ENCODE measurements around the gene TSHZ1. TPM values are rescaled to one million over a fixed set of nuclear protein-coding genes. Genes with fewer than 3 reads are reported as not detected.

The TSHZ1 gene
- total and polyA plus RNA-seq, 4 donors, result 6.2 to 19.9 (median 11.2) TPM

- DNase-seq, result no peak
- WGBS, 2 donors, result 90 to 91% methylated on average over 20 of the region's 20 CpGs
- no peaks in the 10 kb centered on the region for H3K9me3 ChIP-seq (ENCODE audit: control insufficient read depth in 4 of 4, insufficient read depth in 3 of 4, low read length in 3 of 4)
Measured at GRCh38 chr18:75248426-75249174, 38.0 kb downstream of the TSHZ1 start.

GRCh38 chr18:75249175-75249518 lies 38.5 kb downstream of the TSHZ1 start:
- 93 to 96% methylated on average over 8 to 9 of the region's 9 CpGs for WGBS, 2 donors
- H3K9me3 ChIP-seq (ENCODE audit: control insufficient read depth in 4 of 4, insufficient read depth in 3 of 4, low read length in 3 of 4), result no peaks in the 10 kb centered on the region
- no peaks in the 10 kb centered on the region for H3K27me3 ChIP-seq (ENCODE audit: control insufficient read depth in 3 of 3, insufficient read depth in 3 of 3, low read length in 2 of 3)
- H3K27ac ChIP-seq (ENCODE audit: low read depth in 1 of 2, low read length in 1 of 2), result peak overlapping the region in 1 of 2 donors; percentile 77
- no peak for TF ChIP-seq CTCF (IDR thresholded peaks at IDR 0.05; ENCODE audit: control extremely low read depth, extremely low read depth)
- H3K9ac ChIP-seq (ENCODE audit: insufficient read depth in 1 of 2, low read length in 2 of 2), result no peak overlapping the region
- H3K4me3 ChIP-seq, result no peak overlapping the region
- no peaks in the 10 kb centered on the region for H3K36me3 ChIP-seq (ENCODE audit: control insufficient read depth in 4 of 4, insufficient read depth in 4 of 4, low read length in 4 of 4)
- ATAC-seq (ENCODE audit: insufficient read depth, low FRiP score), result no peak
- no peak for DNase-seq
- H3K4me1 ChIP-seq (ENCODE audit: control insufficient read depth in 5 of 5, insufficient read depth in 5 of 5, low read length in 5 of 5), result peaks cover 7 to 68% (median 17%) of the 10 kb centered on the region in 5 donors

More at GRCh38 chr18:75248426-75249174, 38.0 kb downstream of the TSHZ1 start:
- Histone ChIP-seq H3K36me3 (ENCODE audit: control insufficient read depth in 4 of 4, insufficient read depth in 4 of 4, low read length in 4 of 4) (no peaks in the 10 kb centered on the region), H3K27ac (ENCODE audit: low read depth in 1 of 2, low read length in 1 of 2) (peak overlapping the region; percentile 76 to 77), H3K4me1 (ENCODE audit: control insufficient read depth in 5 of 5, insufficient read depth in 5 of 5, low read length in 5 of 5) (peaks cover 7 to 66% (median 17%) of the 10 kb centered on the region in 5 donors), H3K9ac (ENCODE audit: insufficient read depth in 1 of 2, low read length in 2 of 2) (peak overlapping the region in 1 of 2 donors; percentile 95), H3K4me3 (no peak overlapping the region), H3K27me3 (ENCODE audit: control insufficient read depth in 3 of 3, insufficient read depth in 3 of 3, low read length in 2 of 3) (no peaks in the 10 kb centered on the region)
- TF ChIP-seq CTCF (IDR thresholded peaks at IDR 0.05; ENCODE audit: control extremely low read depth, extremely low read depth), result no peak
- ATAC-seq (ENCODE audit: insufficient read depth, low FRiP score), result no peak

GRCh38 chr18:75249672-75250470 lies 39.3 kb downstream of the TSHZ1 start:
- DNase-seq, result no peak
- Histone ChIP-seq H3K9me3 (ENCODE audit: control insufficient read depth in 4 of 4, insufficient read depth in 3 of 4, low read length in 3 of 4) (no peaks in the 10 kb centered on the region), H3K27ac (ENCODE audit: low read depth in 1 of 2, low read length in 1 of 2) (peak overlapping the region in 1 of 2 donors; percentile 37), H3K4me3 (no peak overlapping the region), H3K36me3 (ENCODE audit: control insufficient read depth in 4 of 4, insufficient read depth in 4 of 4, low read length in 4 of 4) (no peaks in the 10 kb centered on the region), H3K4me1 (ENCODE audit: control insufficient read depth in 5 of 5, insufficient read depth in 5 of 5, low read length in 5 of 5) (peaks cover 7 to 69% (median 17%) of the 10 kb centered on the region in 5 donors), H3K27me3 (ENCODE audit: control insufficient read depth in 3 of 3, insufficient read depth in 3 of 3, low read length in 2 of 3) (no peaks in the 10 kb centered on the region), H3K9ac (ENCODE audit: insufficient read depth in 1 of 2, low read length in 2 of 2) (no peak overlapping the region)
- ATAC-seq (ENCODE audit: insufficient read depth, low FRiP score), result no peak
- TF ChIP-seq CTCF (IDR thresholded peaks at IDR 0.05; ENCODE audit: control extremely low read depth, extremely low read depth), result no peak
- WGBS, 2 donors, result 68 to 80% methylated on average over 18 of the region's 18 CpGs
